Fibroblast of skin of right biceps (primary cell): ENCODE measurements around the gene ICE2.

Experiments
- DNase-seq: peaks from one replicate; pipeline ENCODE4 v3.0.0-alpha.2; 2013

Gene ICE2

GRCh38 chr15:60486742-60487141, 7.8 kb upstream of the ICE2 start:
- DNase-seq = no peak

- DNase-seq = no peak
These were observed 6.6 kb upstream of the ICE2 start for GRCh38 chr15:60485365-60486055.

DNA sequence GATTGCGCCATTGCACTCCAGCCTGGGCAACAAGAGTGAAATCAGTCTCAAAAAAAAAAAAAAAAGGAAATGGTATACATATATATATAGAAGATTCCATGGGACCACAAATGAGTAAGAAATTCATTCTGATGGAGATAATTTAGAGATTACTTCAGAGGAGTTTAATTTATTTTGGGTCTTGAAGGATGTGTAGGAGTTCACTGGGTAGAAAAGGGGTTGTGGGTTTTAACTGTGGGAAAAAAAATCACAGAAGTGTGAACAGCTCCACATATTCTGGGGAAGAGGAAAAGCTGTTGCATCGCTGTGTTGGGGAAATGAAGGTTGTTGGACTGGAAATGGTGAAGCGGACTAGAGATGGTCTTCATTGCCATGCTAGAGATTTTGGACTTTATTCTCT, 4.1 kb upstream of the ICE2 start:
- no peak for DNase-seq

GRCh38 chr15:60480888-60481287, 1.9 kb upstream of the ICE2 start:
- DNase-seq = no peak

DNA sequence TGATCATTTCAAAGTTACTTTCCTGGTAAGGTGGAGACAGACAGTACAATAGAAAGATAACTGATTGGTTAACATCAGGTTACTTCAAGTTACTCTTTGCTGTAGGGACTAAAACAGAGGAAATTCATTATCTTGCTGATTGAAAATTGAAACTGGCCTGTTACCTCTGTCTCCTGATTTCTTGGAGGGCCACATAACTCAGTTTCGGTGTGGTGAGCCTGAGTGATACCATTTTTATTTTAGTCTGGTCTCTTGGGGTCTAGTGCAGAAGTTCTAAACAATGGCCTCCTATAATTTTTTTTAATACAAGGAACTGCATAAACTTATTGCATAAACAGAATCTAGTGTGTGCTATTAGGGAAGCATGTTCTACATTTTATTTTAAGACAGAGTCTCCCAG, 1.2 kb upstream of the ICE2 start:
- no peak for DNase-seq

- DNase-seq = no peak
These were observed 594 bp upstream of the ICE2 start for GRCh38 chr15:60479361-60480110.

DNA sequence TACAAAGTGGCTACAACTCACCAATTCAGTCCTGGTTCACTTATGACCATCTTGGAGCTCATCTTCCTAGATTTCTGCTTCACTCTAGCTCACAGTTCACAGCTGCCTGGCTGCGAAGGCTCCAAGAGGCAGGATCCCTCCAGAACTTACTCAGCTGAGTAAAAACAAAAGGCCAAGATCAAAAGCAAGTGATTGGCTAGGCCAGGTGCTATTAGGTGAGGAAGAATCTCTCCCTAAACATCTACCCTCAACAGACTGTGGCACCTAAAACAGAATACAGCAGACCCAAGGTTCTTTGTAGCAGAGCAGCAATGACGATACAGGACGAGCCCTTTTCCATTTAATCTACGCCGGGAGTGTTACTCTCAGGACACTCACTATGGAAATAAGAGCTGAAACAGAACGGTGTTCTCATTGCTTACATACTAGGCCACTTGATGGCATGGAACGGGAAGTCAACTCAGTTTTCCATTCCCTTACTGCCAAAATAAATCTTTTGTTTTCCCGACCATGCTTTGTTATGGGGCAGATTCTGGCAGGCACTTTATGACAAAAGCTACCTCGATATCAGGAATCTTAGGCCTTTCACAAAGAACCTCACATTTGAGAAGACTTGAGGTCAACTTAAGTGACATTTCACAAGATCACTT, 901 bp downstream of the ICE2 start:
- DNase-seq = peak; percentile 36

DNA sequence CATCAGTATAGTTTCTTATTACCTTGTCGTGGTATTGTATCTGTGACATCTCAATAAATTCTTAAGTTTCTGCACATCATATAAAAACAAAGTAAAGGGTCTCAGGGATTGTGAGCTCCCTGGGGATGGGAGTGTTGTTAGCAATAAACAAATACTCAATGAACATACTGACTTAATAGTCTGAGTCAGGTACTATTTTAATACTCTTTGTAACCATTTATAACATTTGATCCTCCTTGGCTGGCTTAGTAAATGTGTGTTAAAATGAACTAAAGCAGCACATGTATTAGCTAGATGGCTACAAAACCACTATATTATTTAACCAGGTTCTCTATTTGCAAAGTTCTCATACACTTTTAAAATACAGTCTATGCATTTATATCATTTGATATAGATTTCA, 1.8 kb downstream of the ICE2 start:
- DNase-seq = no peak

- DNase-seq = peak; percentile 60
These were observed 2.2 kb downstream of the ICE2 start for GRCh38 chr15:60476713-60477112.

DNA sequence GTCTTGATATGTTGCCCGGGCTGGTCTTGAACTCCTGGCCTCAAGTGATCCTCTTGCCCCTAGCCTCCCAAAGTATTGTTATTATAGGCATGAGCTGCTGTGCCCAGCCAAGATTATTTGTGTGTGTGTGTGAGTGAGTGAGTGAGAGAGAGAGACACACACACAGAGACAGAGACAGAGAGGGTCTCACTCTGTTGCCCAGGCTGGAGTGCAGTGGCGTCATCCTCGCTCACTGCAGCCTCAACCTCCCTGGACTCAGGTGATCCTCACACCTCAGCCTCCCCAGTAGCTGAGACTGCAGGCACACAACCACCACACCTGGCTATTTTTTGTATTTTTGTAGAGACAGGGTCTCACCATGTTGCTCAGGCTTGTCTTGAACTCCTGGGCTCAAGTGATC, 5.8 kb downstream of the ICE2 start:
- no peak for DNase-seq

DNA sequence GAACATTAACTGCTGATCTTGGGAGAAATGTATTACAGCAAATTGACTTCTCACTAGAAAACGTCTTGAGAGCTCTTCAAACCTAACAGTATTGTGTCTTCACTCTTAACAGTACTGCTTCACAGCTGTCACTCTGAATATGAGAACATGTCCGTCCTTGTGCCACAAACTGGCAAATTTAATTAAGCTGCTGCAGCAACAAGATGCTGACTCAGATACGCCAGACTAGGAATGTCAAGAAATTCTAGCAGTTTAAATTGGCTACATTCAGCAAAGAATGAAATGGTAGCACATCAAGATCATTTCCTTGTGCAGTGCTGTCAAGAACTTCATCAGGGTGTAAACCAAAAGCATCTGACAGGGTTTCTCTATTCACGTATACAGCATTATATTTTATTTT, 7.6 kb downstream of the ICE2 start:
- DNase-seq = peak; percentile 14

- peak; percentile 2 for DNase-seq
These were observed 8.9 kb downstream of the ICE2 start for GRCh38 chr15:60469893-60470641.

- DNase-seq = no peak
These were observed 13.9 kb downstream of the ICE2 start for GRCh38 chr15:60464836-60465630.

GRCh38 chr15:60462027-60462426, 16.9 kb downstream of the ICE2 start:
- DNase-seq = peak; percentile 26

- DNase-seq = peak; percentile 73
These were observed 18.0 kb downstream of the ICE2 start for GRCh38 chr15:60460931-60461330.

DNA sequence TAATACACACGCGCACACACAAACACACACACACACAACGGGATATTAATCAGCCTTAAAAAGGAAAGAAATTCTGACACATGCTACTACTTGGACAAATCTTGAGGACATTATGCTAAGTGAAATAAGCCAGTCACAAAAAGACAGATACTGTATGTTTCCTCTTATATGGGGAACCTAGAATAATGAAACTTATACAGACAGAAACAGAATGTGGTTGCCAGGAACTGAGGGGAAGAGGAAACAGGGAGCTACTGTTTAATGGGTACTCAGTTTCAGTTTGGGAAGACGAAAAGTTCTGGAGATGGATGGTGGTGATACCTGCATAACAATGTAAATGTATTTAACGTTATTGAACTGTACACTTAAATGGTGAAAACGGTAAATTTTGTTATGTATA, 20.2 kb downstream of the ICE2 start:
- no peak for DNase-seq

GRCh38 chr15:60457985-60458384, 21.0 kb downstream of the ICE2 start:
- DNase-seq = no peak

- no peak for DNase-seq
These were observed 24.1 kb downstream of the ICE2 start for GRCh38 chr15:60454824-60455223.

DNA sequence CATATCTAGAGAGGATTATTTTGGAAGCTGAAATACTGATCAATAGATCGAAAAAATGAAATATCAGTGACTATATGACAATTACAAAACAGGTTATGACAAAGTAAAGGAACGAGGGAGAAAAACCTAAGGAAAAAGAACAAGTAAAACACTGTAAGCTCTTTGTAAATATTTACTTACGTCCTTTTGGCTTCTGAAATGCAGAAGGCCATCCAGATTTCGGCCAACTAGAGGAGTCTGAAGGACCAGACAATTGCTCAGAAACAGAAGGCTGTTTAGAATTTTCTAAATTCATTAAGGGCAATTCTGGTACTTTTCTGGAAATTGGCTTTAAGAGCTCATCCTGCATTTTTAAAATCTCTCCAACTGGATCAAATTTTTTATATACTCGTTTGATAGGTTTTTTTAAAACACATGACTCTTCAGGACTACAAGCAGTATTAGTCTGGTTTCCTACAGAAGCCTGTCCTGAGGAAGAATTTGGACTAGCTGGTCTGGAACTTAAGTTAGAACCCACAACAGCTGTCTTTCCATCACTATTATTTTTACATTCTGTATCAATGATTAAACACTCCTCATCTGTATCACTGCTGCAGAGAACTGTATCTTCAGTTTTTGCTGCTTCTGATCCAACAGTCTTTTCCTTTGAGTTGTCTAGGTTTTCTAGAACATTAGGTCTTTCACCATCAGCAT, 30.1 kb downstream of the ICE2 start:
- DNase-seq = no peak

- peak; percentile 50 for DNase-seq
These were observed 34.5 kb downstream of the ICE2 start for GRCh38 chr15:60444289-60444912.

DNA sequence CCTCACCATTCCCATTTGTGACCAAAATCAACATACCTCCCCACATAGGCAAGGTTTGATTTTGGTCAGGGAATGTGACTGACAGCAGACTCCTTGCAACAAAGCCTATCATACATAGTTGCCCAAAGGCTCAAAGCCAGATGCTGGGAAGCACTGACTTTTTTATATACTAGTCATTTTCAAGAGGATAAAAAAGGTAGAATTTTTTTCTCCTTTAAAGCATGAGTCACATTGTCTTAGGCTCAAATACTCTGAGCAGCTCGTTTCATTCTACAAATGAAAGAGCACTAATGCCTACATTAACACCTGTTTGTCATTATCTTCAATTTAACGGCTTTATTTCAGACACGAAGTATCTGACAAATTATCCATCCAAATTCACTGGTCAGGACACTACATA, 36.2 kb downstream of the ICE2 start:
- peak; percentile 59 for DNase-seq
